GM12801 (cell line): ENCODE data around the gene IGF1R.

ENCODE experiments used
- TF ChIP-seq, protein P1 (sequence below): IDR thresholded peaks from one replicate; pipeline ENCODE4 v1.5.1; 2011; ENCODE audit warnings: control low read depth; ENCODE audit not compliant: insufficient read length; ENCODE audit errors: extremely low read depth

IGF1R gene

GRCh38 chr15:98924401-98925049 lies 276.2 kb downstream of the IGF1R start:
- TF ChIP-seq, protein P1, sequence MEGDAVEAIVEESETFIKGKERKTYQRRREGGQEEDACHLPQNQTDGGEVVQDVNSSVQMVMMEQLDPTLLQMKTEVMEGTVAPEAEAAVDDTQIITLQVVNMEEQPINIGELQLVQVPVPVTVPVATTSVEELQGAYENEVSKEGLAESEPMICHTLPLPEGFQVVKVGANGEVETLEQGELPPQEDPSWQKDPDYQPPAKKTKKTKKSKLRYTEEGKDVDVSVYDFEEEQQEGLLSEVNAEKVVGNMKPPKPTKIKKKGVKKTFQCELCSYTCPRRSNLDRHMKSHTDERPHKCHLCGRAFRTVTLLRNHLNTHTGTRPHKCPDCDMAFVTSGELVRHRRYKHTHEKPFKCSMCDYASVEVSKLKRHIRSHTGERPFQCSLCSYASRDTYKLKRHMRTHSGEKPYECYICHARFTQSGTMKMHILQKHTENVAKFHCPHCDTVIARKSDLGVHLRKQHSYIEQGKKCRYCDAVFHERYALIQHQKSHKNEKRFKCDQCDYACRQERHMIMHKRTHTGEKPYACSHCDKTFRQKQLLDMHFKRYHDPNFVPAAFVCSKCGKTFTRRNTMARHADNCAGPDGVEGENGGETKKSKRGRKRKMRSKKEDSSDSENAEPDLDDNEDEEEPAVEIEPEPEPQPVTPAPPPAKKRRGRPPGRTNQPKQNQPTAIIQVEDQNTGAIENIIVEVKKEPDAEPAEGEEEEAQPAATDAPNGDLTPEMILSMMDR = no peak

DNA sequence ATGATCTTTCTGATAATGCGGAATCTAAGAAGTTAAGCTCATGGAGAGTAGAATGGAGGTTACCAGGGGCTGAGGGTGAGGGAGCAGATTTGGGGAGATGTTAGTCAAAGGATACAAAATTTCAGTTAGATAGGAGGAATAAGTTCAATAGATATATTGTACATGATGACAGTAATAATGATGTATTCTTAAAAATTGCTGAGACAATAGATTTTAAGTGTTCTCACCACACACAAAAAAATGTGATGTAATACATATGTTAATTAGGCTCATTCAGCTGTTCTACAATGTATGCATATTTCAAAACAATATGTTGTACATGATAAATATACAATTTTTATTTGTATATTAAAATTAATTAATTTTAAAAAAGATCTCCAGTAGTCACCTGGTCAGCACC lies 277.9 kb downstream of the IGF1R start:
- TF ChIP-seq, protein P1 = no peak

GRCh38 chr15:98927022-98927421 lies 278.7 kb downstream of the IGF1R start:
- TF ChIP-seq, protein P1 = no peak

- TF ChIP-seq, protein P1 = no peak
These were observed 279.7 kb downstream of the IGF1R start for GRCh38 chr15:98927996-98928395.

DNA sequence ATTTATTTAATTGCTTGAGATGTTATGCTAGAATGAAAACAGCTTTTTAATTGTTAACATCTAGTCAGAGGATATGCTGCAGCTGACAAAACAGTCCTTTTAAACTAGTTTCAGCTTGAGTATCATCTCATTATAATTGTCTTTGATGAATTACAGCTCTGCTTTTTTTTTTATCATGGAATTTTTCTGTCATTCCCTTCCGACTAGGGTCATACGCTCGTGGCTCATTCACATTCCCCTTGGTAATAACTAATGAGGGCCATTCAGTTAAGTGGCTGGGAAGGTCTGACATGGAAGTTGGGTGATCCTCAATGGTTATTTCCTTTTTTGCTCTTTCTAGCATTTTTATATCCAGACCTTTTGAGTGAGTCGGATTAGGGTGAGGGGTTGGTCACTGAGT lies 282.2 kb downstream of the IGF1R start:
- TF ChIP-seq, protein P1 = no peak

GRCh38 chr15:98931004-98931403 lies 282.7 kb downstream of the IGF1R start:
- TF ChIP-seq, protein P1 = no peak

GRCh38 chr15:98933406-98933805 lies 285.1 kb downstream of the IGF1R start:
- TF ChIP-seq, protein P1 = no peak
